ENCODE results near the gene TNFRSF25. TPM values are rescaled to one million over a fixed set of nuclear protein-coding genes. Genes with fewer than 3 reads are reported as not detected.
A peak's percentile ranks its signal among the peaks of the same experiment; 100 is the strongest.

The TNFRSF25 gene
- total RNA-seq, 1 experiment from 2014 or later = 19.5 TPM

DNA sequence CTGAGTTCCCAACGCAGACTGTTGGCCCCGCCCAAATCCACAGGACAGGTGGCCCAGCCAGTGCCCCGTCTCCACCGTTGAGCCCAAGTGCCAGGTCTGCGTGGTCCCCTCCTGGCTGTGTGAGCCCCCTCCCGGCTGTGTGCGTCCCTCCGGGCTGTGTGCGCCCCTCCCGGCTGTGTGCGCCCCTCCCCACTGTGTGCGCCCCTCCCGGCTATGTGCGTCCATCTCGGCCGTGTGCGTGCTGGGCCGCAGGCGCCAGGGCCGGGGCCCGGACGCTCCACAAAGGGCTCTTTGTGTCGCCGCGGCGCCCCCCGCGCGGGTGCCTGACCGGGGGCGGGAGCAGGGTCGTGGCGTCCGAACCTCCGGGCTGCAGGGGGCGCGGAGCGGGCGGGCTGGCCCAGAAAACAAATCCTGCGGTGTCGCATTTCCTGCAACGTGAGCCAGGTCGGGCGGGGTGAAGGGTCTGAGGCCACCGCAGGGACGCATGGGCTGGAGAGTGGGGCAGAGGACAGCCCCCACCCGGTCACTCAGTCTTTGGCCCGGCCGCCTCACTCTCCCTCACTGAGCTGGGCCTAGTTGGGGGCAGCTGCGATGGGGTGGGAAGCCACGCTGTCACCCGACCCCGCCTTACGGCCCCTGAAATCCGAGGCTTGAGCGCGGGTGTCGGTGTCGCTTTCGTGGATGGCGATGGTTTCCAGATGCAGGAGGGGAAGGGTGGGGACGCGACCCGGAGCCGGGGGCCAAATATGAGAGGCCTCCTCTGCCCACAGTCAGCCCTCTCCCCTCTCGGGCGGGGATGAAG lies 18.8 kb downstream of the TNFRSF25 start (continued):
- TF ChIP-seq, protein P1, sequence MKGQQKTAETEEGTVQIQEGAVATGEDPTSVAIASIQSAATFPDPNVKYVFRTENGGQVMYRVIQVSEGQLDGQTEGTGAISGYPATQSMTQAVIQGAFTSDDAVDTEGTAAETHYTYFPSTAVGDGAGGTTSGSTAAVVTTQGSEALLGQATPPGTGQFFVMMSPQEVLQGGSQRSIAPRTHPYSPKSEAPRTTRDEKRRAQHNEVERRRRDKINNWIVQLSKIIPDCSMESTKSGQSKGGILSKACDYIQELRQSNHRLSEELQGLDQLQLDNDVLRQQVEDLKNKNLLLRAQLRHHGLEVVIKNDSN (CRISPR knock-in tag; IDR thresholded peaks at IDR 0.05) = no peak
- no peak for TF ChIP-seq IRF2 (CRISPR knock-in tag; IDR thresholded peaks at IDR 0.05; ENCODE audit: borderline replicate concordance, low read depth)
- no peak; the same call in 1 of the 2 replicates for TF ChIP-seq FOXP4 (CRISPR knock-in tag; IDR thresholded peaks at IDR 0.05)
- no peak for TF ChIP-seq ATF3 (CRISPR knock-in tag; conservative IDR thresholded peaks at IDR 0.05)
- TF ChIP-seq MAX (CRISPR knock-in tag; IDR thresholded peaks at IDR 0.05) = 0 out of 2 replicates have a peak, but pooled peaks have one; percentile 14
- TF ChIP-seq NR3C1 (CRISPR knock-in tag; conservative IDR thresholded peaks at IDR 0.05; ENCODE audit: low read depth) = 0 out of 2 replicates have a peak, but pooled peaks have one; percentile 89
- TF ChIP-seq USF2 (CRISPR knock-in tag; IDR thresholded peaks at IDR 0.05) = no peak; the same call in 1 of the 2 replicates
- no peak for TF ChIP-seq ZNF671 (CRISPR knock-in tag; IDR thresholded peaks at IDR 0.05)
- no peak for TF ChIP-seq ZNF138 (CRISPR knock-in tag; conservative IDR thresholded peaks at IDR 0.05)
- TF ChIP-seq SOX15 (CRISPR knock-in tag; IDR thresholded peaks at IDR 0.05) = no peak
- no peak for TF ChIP-seq TP53 (CRISPR knock-in tag; IDR thresholded peaks at IDR 0.05)
- no peak; the same call in 1 of the 2 replicates for TF ChIP-seq ZNF263 (CRISPR knock-in tag; IDR thresholded peaks at IDR 0.05; ENCODE audit: low read depth)
- TF ChIP-seq ESRRA (CRISPR knock-in tag; IDR thresholded peaks at IDR 0.05; ENCODE audit: borderline replicate concordance) = no peak
- TF ChIP-seq ATF6 (CRISPR knock-in tag; IDR thresholded peaks at IDR 0.05) = no peak
- TF ChIP-seq, protein P2, sequence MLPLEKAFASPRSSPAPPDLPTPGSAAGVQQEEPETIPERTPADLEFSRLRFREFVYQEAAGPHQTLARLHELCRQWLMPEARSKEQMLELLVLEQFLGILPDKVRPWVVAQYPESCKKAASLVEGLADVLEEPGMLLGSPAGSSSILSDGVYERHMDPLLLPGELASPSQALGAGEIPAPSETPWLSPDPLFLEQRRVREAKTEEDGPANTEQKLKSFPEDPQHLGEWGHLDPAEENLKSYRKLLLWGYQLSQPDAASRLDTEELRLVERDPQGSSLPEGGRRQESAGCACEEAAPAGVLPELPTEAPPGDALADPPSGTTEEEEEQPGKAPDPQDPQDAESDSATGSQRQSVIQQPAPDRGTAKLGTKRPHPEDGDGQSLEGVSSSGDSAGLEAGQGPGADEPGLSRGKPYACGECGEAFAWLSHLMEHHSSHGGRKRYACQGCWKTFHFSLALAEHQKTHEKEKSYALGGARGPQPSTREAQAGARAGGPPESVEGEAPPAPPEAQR (CRISPR knock-in tag; IDR thresholded peaks at IDR 0.05) = no peak
- peak; percentile 39; the same call in 1 of the 2 replicates for TF ChIP-seq SP1 (CRISPR knock-in tag; conservative IDR thresholded peaks at IDR 0.05)
- TF ChIP-seq, protein P3, sequence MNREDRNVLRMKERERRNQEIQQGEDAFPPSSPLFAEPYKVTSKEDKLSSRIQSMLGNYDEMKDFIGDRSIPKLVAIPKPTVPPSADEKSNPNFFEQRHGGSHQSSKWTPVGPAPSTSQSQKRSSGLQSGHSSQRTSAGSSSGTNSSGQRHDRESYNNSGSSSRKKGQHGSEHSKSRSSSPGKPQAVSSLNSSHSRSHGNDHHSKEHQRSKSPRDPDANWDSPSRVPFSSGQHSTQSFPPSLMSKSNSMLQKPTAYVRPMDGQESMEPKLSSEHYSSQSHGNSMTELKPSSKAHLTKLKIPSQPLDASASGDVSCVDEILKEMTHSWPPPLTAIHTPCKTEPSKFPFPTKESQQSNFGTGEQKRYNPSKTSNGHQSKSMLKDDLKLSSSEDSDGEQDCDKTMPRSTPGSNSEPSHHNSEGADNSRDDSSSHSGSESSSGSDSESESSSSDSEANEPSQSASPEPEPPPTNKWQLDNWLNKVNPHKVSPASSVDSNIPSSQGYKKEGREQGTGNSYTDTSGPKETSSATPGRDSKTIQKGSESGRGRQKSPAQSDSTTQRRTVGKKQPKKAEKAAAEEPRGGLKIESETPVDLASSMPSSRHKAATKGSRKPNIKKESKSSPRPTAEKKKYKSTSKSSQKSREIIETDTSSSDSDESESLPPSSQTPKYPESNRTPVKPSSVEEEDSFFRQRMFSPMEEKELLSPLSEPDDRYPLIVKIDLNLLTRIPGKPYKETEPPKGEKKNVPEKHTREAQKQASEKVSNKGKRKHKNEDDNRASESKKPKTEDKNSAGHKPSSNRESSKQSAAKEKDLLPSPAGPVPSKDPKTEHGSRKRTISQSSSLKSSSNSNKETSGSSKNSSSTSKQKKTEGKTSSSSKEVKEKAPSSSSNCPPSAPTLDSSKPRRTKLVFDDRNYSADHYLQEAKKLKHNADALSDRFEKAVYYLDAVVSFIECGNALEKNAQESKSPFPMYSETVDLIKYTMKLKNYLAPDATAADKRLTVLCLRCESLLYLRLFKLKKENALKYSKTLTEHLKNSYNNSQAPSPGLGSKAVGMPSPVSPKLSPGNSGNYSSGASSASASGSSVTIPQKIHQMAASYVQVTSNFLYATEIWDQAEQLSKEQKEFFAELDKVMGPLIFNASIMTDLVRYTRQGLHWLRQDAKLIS (CRISPR knock-in tag; IDR thresholded peaks at IDR 0.05; ENCODE audit: borderline replicate concordance) = no peak
- TF ChIP-seq FOXK1 (CRISPR knock-in tag; IDR thresholded peaks at IDR 0.05) = 0 out of 2 replicates have a peak, but pooled peaks have one; percentile 23
- no peak for TF ChIP-seq EMX1 (CRISPR knock-in tag; IDR thresholded peaks at IDR 0.05)
- TF ChIP-seq ETV6 (CRISPR knock-in tag; IDR thresholded peaks at IDR 0.05) = no peak
- TF ChIP-seq ZNF281 (CRISPR knock-in tag; IDR thresholded peaks at IDR 0.05) = no peak
- TF ChIP-seq OVOL2 (CRISPR knock-in tag; IDR thresholded peaks at IDR 0.05; ENCODE audit: borderline replicate concordance) = no peak
- TF ChIP-seq ZNF416 (CRISPR knock-in tag; IDR thresholded peaks at IDR 0.05) = no peak
